ENCODE measurements around the gene PDCD4.

PDCD4 gene

GRCh38 chr10:110841767-110842267 lies 29.9 kb upstream of the PDCD4 start:
- H3K4me3 ChIP-seq (ENCODE audit: low read depth, low read length): no peak overlapping the region
- in situ Hi-C loops (cut with HindIII; ENCODE audit: low sequenced_read_pairs): no loop called here
- TF ChIP-seq, protein P1, sequence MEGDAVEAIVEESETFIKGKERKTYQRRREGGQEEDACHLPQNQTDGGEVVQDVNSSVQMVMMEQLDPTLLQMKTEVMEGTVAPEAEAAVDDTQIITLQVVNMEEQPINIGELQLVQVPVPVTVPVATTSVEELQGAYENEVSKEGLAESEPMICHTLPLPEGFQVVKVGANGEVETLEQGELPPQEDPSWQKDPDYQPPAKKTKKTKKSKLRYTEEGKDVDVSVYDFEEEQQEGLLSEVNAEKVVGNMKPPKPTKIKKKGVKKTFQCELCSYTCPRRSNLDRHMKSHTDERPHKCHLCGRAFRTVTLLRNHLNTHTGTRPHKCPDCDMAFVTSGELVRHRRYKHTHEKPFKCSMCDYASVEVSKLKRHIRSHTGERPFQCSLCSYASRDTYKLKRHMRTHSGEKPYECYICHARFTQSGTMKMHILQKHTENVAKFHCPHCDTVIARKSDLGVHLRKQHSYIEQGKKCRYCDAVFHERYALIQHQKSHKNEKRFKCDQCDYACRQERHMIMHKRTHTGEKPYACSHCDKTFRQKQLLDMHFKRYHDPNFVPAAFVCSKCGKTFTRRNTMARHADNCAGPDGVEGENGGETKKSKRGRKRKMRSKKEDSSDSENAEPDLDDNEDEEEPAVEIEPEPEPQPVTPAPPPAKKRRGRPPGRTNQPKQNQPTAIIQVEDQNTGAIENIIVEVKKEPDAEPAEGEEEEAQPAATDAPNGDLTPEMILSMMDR (IDR thresholded peaks at IDR 0.05; ENCODE audit: low read depth, low read length): no peak
- DNase-seq (ENCODE audit: low read depth, low spot score): no peak

GRCh38 chr10:110842326-110842904 lies 29.3 kb upstream of the PDCD4 start:
- in situ Hi-C loops (cut with HindIII; ENCODE audit: low sequenced_read_pairs): no loop called here
- DNase-seq (ENCODE audit: low read depth, low spot score): no peak
- TF ChIP-seq, protein P1 (IDR thresholded peaks at IDR 0.05; ENCODE audit: low read depth, low read length): no peak
- no peak overlapping the region for H3K4me3 ChIP-seq (ENCODE audit: low read depth, low read length)

DNA sequence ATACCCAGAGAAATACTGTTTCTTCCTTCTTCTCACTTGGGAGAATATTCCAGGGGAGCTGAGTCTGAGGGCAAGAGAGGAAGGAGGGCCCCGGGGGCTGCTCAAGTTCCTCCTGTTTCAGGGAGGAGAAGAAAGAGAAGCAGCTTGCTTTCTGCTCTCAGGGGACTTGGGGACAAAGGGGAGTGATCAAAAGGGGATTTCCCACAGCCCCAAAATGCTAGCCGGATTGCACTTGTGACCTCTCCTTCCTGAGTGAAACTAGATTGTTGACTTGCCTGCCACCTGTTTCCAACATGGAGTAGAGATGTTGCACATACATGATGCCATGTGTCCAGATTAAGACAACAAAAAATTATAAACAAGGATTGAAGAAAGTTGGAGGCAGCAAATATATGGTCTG lies 28.7 kb upstream of the PDCD4 start:
- in situ Hi-C loops (cut with HindIII; ENCODE audit: low sequenced_read_pairs): no loop called here
- no peak overlapping the region for H3K4me3 ChIP-seq (ENCODE audit: low read depth, low read length)
- no peak for DNase-seq (ENCODE audit: low read depth, low spot score)
- TF ChIP-seq, protein P1 (IDR thresholded peaks at IDR 0.05; ENCODE audit: low read depth, low read length): no peak

DNA sequence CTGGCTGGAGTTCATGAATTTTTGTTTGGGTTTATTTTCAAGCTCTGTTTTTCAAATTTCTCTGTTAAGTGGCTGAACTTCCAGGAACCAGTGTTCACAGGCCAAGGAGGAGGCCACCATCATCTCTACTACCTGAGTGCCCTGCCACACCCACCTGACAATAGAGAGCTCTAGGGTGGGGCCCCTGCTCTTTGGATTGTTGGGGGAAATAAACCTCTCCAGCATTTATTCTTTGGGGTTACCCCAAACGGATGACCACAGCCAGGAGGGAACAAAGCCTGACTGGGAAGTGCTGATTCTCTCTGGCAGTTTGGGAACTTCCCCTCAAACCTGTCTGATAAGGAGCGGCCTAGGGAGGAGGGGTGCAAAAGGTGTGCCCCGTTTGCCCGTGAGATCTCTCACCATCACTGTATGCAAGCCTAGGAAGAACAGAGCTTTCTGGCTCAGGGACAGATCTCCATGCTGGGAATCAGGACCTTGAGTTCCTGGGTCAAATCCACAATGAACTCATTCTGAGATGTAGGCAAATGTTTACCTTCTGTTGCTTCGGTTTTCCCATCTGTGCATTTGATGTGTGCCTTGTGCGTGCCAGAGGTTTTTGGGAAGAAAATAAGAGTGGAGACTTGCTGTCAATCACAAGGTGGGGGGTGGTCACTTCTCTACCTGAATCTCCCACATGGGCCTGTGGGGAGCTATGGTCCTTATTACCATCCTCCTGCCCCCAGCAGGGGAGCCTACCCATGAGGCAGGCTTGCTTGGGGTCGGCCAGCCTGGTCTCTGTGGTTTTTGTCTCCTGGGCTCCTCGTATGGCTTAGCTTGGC lies 27.7 kb upstream of the PDCD4 start:
- in situ Hi-C loops (cut with HindIII; ENCODE audit: low sequenced_read_pairs): no loop called here
- no peak overlapping the region for H3K4me3 ChIP-seq (ENCODE audit: low read depth, low read length)
- TF ChIP-seq, protein P1 (IDR thresholded peaks at IDR 0.05; ENCODE audit: low read depth, low read length): no peak
- no peak for DNase-seq (ENCODE audit: low read depth, low spot score)

- no peak for DNase-seq (ENCODE audit: low read depth, low spot score)
- in situ Hi-C loops (cut with HindIII; ENCODE audit: low sequenced_read_pairs): no loop called here
- no peak overlapping the region for H3K4me3 ChIP-seq (ENCODE audit: low read depth, low read length)
- TF ChIP-seq, protein P1 (IDR thresholded peaks at IDR 0.05; ENCODE audit: low read depth, low read length): no peak
Observed at GRCh38 chr10:110844617-110844881, 27.2 kb upstream of the PDCD4 start.

GRCh38 chr10:110845192-110845755 lies 26.5 kb upstream of the PDCD4 start:
- H3K4me3 ChIP-seq (ENCODE audit: low read depth, low read length): no peak overlapping the region
- TF ChIP-seq, protein P1 (IDR thresholded peaks at IDR 0.05; ENCODE audit: low read depth, low read length): no peak
- DNase-seq (ENCODE audit: low read depth, low spot score): no peak
- in situ Hi-C loops (cut with HindIII; ENCODE audit: low sequenced_read_pairs): no loop called here
